Bronchial epithelial cell (primary cell): Measurements from ENCODE around the gene EP400. TPM values are rescaled to one million over a fixed set of nuclear protein-coding genes. Genes with fewer than 3 reads are reported as not detected.

Experiments used
- DNase-seq: peaks from one replicate; pipeline ENCODE4 v3.0.0-alpha.2; 2010; ENCODE audit warnings: low read depth
- FAIRE-seq: peaks from 2 replicates; lab custom pipeline; 2011; peaks lifted over from hg19 to GRCh38; lab: Jason Lieb, UNC
- H3K27me3 ChIP-seq: 2 replicates; pipeline ENCODE4 v1.5.1; 2011; ENCODE audit warnings: low read length; ENCODE audit not compliant: control insufficient read depth, insufficient read depth
- H3K36me3 ChIP-seq: 2 replicates; pipeline ENCODE4 v1.5.1; 2011; ENCODE audit warnings: low read length; ENCODE audit not compliant: control insufficient read depth, insufficient read depth
- H3K4me3 ChIP-seq: 2 replicates; pipeline ENCODE4 v1.5.1; 2011; ENCODE audit warnings: mild to moderate bottlenecking, low read depth, low read length, control low read depth
- CTCF ChIP-seq: IDR thresholded peaks from 2 replicates; pipeline ENCODE4 v1.5.1; 2011; ENCODE audit warnings: mild to moderate bottlenecking, moderate library complexity, low read length, control low read depth, inconsistent platforms; ENCODE audit not compliant: insufficient read depth, severe bottlenecking
- total RNA-seq: library from RNA; depleted of rRNA; stranded (reverse); fragments of >200 nt; gene quantifications from 2 replicates; pipeline ENCODE4 v1.2.1, GENCODE V29; 2014

EP400 gene
- total RNA-seq, 1 donor from 2014 or later, result 5.8 TPM

- no peak for TF ChIP-seq CTCF
- Histone ChIP-seq H3K27me3 (no peaks in the 10 kb centered on the region), H3K4me3 (no peak overlapping the region), H3K36me3 (peaks cover 25% of the 10 kb centered on the region)
- FAIRE-seq, result no peak
- DNase-seq, result no peak
Measured at GRCh38 chr12:131941116-131941986, 8.4 kb upstream of the EP400 start.

GRCh38 chr12:131941987-131942341, 7.8 kb upstream of the EP400 start:
- no peaks in the 10 kb centered on the region for H3K27me3 ChIP-seq
- DNase-seq, result no peak
- no peak for TF ChIP-seq CTCF
- FAIRE-seq, result no peak
- peaks cover 25% of the 10 kb centered on the region for H3K36me3 ChIP-seq
- no peak overlapping the region for H3K4me3 ChIP-seq

- Histone ChIP-seq H3K27me3 (no peaks in the 10 kb centered on the region), H3K4me3 (no peak overlapping the region), H3K36me3 (peaks cover 25% of the 10 kb centered on the region)
- no peak for DNase-seq
- FAIRE-seq, result no peak
- TF ChIP-seq CTCF, result no peak
Measured at GRCh38 chr12:131942671-131943070, 7.1 kb upstream of the EP400 start.

GRCh38 chr12:131943389-131943788, 6.4 kb upstream of the EP400 start:
- DNase-seq (no peak), FAIRE-seq (no peak)
- H3K27me3 ChIP-seq, result no peaks in the 10 kb centered on the region
- no peak for TF ChIP-seq CTCF
- H3K36me3 ChIP-seq, result peaks cover 25% of the 10 kb centered on the region
- no peak overlapping the region for H3K4me3 ChIP-seq

GRCh38 chr12:131943876-131944275, 5.9 kb upstream of the EP400 start:
- H3K36me3 ChIP-seq, result peaks cover 25% of the 10 kb centered on the region

More at GRCh38 chr12:131943876-131944275, 5.9 kb upstream of the EP400 start:
- FAIRE-seq (no peak), DNase-seq (no peak)
- no peak for TF ChIP-seq CTCF
- no peaks in the 10 kb centered on the region for H3K27me3 ChIP-seq
- no peak overlapping the region for H3K4me3 ChIP-seq
